Mesenchymal stem cell (in vitro differentiated cells and primary cell): ENCODE measurements around the gene SLC9A9.

Experiments used
- DNase-seq: peaks from one replicate; pipeline ENCODE4 v3.0.0-alpha.2; 2013
- H2AFZ ChIP-seq: one replicate; pipeline ENCODE4 v1.6.1; 2013; ENCODE audit warnings: low read depth, mild to moderate bottlenecking, control low read depth, inconsistent platforms, low read length, moderate library complexity
- H2AK5ac ChIP-seq: 2 replicates; pipeline ENCODE4 v1.6.1; 2013; ENCODE audit warnings: low read length, moderate library complexity, mild to moderate bottlenecking, inconsistent platforms; ENCODE audit not compliant: severe bottlenecking
- H2BK120ac ChIP-seq: one replicate; pipeline ENCODE4 v1.6.1; 2013; ENCODE audit warnings: low read depth, mild to moderate bottlenecking, inconsistent platforms, low read length, moderate library complexity
- H2BK12ac ChIP-seq, 2 experiments: one replicate each; pipeline ENCODE4 v1.6.1; 2013; ENCODE audit warnings: inconsistent platforms in 2 of 2, low read length in 2 of 2, mild to moderate bottlenecking in 2 of 2, moderate library complexity in 2 of 2, control low read depth in 1 of 2
- H2BK15ac ChIP-seq: one replicate; pipeline ENCODE4 v1.6.1; 2013; ENCODE audit warnings: mild to moderate bottlenecking, low read depth, inconsistent platforms; ENCODE audit not compliant: poor library complexity, severe bottlenecking
- H2BK5ac ChIP-seq: 2 replicates; pipeline ENCODE4 v1.6.1; 2013; ENCODE audit warnings: low read depth, mild to moderate bottlenecking, low read length, control low read depth, inconsistent platforms; ENCODE audit not compliant: poor library complexity, severe bottlenecking
- H3K14ac ChIP-seq, 2 experiments: one replicate each; pipeline ENCODE4 v1.6.1; 2013; ENCODE audit warnings: inconsistent platforms in 2 of 2, low read length in 2 of 2, control low read depth in 1 of 2, mild to moderate bottlenecking in 1 of 2, moderate library complexity in 1 of 2
- H3K18ac ChIP-seq, 2 experiments: one replicate each; pipeline ENCODE4 v1.6.1; 2013; ENCODE audit warnings: inconsistent platforms in 2 of 2, low read length in 2 of 2, control low read depth in 1 of 2, low read depth in 1 of 2, mild to moderate bottlenecking in 1 of 2
- H3K23ac ChIP-seq, 2 experiments: one replicate each; pipeline ENCODE4 v1.6.1; 2013; ENCODE audit warnings: inconsistent platforms in 2 of 2, low read length in 2 of 2, mild to moderate bottlenecking in 2 of 2, moderate library complexity in 2 of 2, control low read depth in 1 of 2
- H3K27ac ChIP-seq: 2 replicates; pipeline ENCODE4 v1.5.1; 2013; ENCODE audit warnings: mild to moderate bottlenecking, moderate library complexity, low read length, control low read depth, inconsistent platforms; ENCODE audit not compliant: poor library complexity, severe bottlenecking
- H3K27me3 ChIP-seq, 2 experiments: 2 replicates each; pipeline versions ENCODE4 v1.6.1 to v1.7.0; 2013; ENCODE audit warnings: low read length in 2 of 2, mild to moderate bottlenecking in 2 of 2, moderate library complexity in 2 of 2, control low read depth in 1 of 2, inconsistent platforms in 1 of 2; ENCODE audit not compliant: control insufficient read depth in 1 of 2, insufficient read depth in 1 of 2
- H3K36me3 ChIP-seq, 2 experiments: 2 replicates each; pipeline versions ENCODE4 v1.6.1 to v1.7.0; 2013; ENCODE audit warnings: low read length in 2 of 2, control low read depth in 1 of 2, inconsistent platforms in 1 of 2, low read depth in 1 of 2, mild to moderate bottlenecking in 1 of 2; ENCODE audit not compliant: insufficient read depth in 2 of 2, control insufficient read depth in 1 of 2
- H3K4ac ChIP-seq, 2 experiments: one replicate each; pipeline ENCODE4 v1.6.1; 2013; ENCODE audit warnings: inconsistent platforms in 2 of 2, low read length in 2 of 2, mild to moderate bottlenecking in 2 of 2, moderate library complexity in 2 of 2, control low read depth in 1 of 2, low read depth in 1 of 2
- H3K4me1 ChIP-seq: 2 replicates; pipeline ENCODE4 v1.6.1; 2013; ENCODE audit warnings: low read depth, low read length, control low read depth; ENCODE audit not compliant: control insufficient read depth, insufficient read depth
- H3K4me2 ChIP-seq: 2 replicates; pipeline ENCODE4 v1.6.1; 2013; ENCODE audit warnings: low read length, mild to moderate bottlenecking, inconsistent platforms; ENCODE audit not compliant: poor library complexity, severe bottlenecking
- H3K4me3 ChIP-seq, 2 experiments: 2 replicates each; pipeline versions ENCODE4 v1.5.1 to v1.7.0; 2013; ENCODE audit warnings: low read length in 2 of 2, mild to moderate bottlenecking in 2 of 2, control low read depth in 1 of 2, low read depth in 1 of 2; ENCODE audit not compliant: insufficient read depth in 1 of 2
- H3K79me1 ChIP-seq: replicated peaks from 2 replicates; pipeline ENCODE4 v1.6.1; 2013; ENCODE audit warnings: mild to moderate bottlenecking, control low read depth, low read length, inconsistent platforms; ENCODE audit not compliant: poor library complexity, severe bottlenecking
- H3K9ac ChIP-seq: 2 replicates; pipeline ENCODE4 v1.7.0; 2013; ENCODE audit warnings: mild to moderate bottlenecking, low read length, moderate library complexity
- H3K9me3 ChIP-seq: 2 replicates; pipeline ENCODE4 v1.7.0; 2013; ENCODE audit warnings: mild to moderate bottlenecking, low read length; ENCODE audit not compliant: control insufficient read depth
- H4K8ac ChIP-seq: one replicate; pipeline ENCODE4 v1.6.1; 2013; ENCODE audit warnings: inconsistent platforms, mild to moderate bottlenecking, low read length, moderate library complexity
- H4K91ac ChIP-seq: one replicate; pipeline ENCODE4 v1.6.1; 2013; ENCODE audit warnings: mild to moderate bottlenecking, low read length, inconsistent platforms
- WGBS: methylation state at CpG from one replicate; pipeline ENCODE4 v1.1.7; 2013; ENCODE audit warnings: mixed read lengths; 5-methylcytosine and 5-hydroxymethylcytosine counted together

The SLC9A9 gene

GRCh38 chr3:143383421-143383820 is 464.8 kb downstream of the SLC9A9 start:
- Histone ChIP-seq H4K91ac (no peak overlapping the region), H3K4me1 (peaks cover 2% of the 10 kb centered on the region), H3K18ac (no peak overlapping the region), H2BK12ac (no peak overlapping the region), H3K9ac (no peak overlapping the region), H3K4me2 (no peak overlapping the region), H2BK5ac (no peak overlapping the region), H3K23ac (no peak overlapping the region), H2BK15ac (no peak overlapping the region), H3K27me3 (no peaks in the 10 kb centered on the region), H4K8ac (no peak overlapping the region), H3K9me3 (no peaks in the 10 kb centered on the region), H2AFZ (no peak overlapping the region), H3K27ac (no peak overlapping the region), H3K14ac (no peak overlapping the region), H3K4ac (peak overlapping the region in 1 of 2 experiments; percentile 4), H3K79me1 (no peaks in the 10 kb centered on the region), H3K36me3 (peaks cover 0 to 4% of the 10 kb centered on the region in 2 experiments), H3K4me3 (no peak overlapping the region), H2AK5ac (no peak overlapping the region), H2BK120ac (no peak overlapping the region)
- DNase-seq = no peak

DNA sequence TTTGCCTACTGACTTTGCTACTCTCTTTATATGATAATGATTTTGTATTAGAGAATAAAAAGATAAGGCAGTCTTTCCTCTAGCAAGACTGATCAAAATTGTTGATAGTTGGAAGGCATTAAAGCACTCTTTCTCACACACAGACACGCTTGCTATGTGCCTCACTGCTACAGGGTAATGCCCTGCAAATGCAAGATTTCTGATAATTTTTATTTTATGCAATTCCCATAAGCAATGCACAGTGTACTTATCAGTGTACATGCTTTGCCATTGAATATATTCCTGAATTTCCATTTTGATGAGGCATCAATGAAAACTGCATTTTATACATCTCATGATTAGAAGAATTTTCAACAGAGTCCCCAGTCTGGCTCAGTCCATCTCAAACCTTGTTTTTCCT is 465.5 kb downstream of the SLC9A9 start:
- H3K36me3 ChIP-seq = peaks cover 0 to 4% of the 10 kb centered on the region in 2 experiments
- no peak overlapping the region for H3K14ac ChIP-seq
- no peaks in the 10 kb centered on the region for H3K27me3 ChIP-seq
- H3K9ac ChIP-seq = no peak overlapping the region
- DNase-seq = no peak
- H2BK15ac ChIP-seq = no peak overlapping the region
- H3K18ac ChIP-seq = no peak overlapping the region
- H4K8ac ChIP-seq = no peak overlapping the region
- no peak overlapping the region for H3K4me3 ChIP-seq
- H2BK12ac ChIP-seq = no peak overlapping the region
- no peak overlapping the region for H3K4me2 ChIP-seq
- peaks cover 2% of the 10 kb centered on the region for H3K4me1 ChIP-seq
- WGBS = 100% methylated on average over 1 of the region's 1 CpG
- no peak overlapping the region for H2AK5ac ChIP-seq
- no peaks in the 10 kb centered on the region for H3K9me3 ChIP-seq
- no peak overlapping the region for H2AFZ ChIP-seq
- no peaks in the 10 kb centered on the region for H3K79me1 ChIP-seq
- no peak overlapping the region for H2BK5ac ChIP-seq
- no peak overlapping the region for H3K27ac ChIP-seq
- H3K4ac ChIP-seq = no peak overlapping the region
- H3K23ac ChIP-seq = no peak overlapping the region
- no peak overlapping the region for H2BK120ac ChIP-seq
- H4K91ac ChIP-seq = no peak overlapping the region

DNA sequence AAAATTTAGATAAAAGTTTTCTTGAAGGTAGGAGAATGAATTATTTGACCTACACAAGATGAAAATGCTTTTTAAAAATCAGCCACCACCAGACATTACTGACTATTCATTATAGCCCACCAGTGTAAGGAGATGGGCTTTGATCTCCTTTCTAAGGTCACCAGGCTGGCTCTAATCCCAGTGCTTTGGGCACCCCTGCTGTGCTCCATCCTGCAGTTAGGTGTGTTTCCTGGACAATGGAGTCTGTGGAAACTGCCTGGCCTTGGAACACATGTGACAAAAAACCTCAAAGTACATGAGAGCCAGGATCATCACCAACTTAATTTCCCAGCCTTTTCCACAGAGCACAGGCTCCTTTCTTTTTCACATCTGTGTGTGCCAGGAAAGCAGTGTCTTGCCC is 467.8 kb downstream of the SLC9A9 start:
- Histone ChIP-seq H3K4ac (no peak overlapping the region), H3K9me3 (no peaks in the 10 kb centered on the region), H2AFZ (no peak overlapping the region), H2BK5ac (no peak overlapping the region), H3K4me3 (no peak overlapping the region), H3K79me1 (no peaks in the 10 kb centered on the region), H3K36me3 (peaks cover 0 to 4% of the 10 kb centered on the region in 2 experiments), H3K27ac (no peak overlapping the region), H2BK12ac (no peak overlapping the region), H4K8ac (no peak overlapping the region), H2BK120ac (no peak overlapping the region), H3K9ac (no peak overlapping the region), H3K4me1 (peaks cover 2% of the 10 kb centered on the region), H4K91ac (no peak overlapping the region), H3K14ac (peak overlapping the region in 1 of 2 experiments; percentile 41), H3K4me2 (no peak overlapping the region), H3K27me3 (no peaks in the 10 kb centered on the region), H2AK5ac (no peak overlapping the region), H3K23ac (no peak overlapping the region), H2BK15ac (no peak overlapping the region), H3K18ac (no peak overlapping the region)
- DNase-seq = no peak

GRCh38 chr3:143375698-143376097 is 472.6 kb downstream of the SLC9A9 start:
- Histone ChIP-seq H3K4me1 (peaks cover 2% of the 10 kb centered on the region), H3K79me1 (no peaks in the 10 kb centered on the region), H2BK15ac (no peak overlapping the region), H2BK12ac (no peak overlapping the region), H3K4ac (no peak overlapping the region), H3K4me3 (no peak overlapping the region), H3K4me2 (no peak overlapping the region), H3K14ac (no peak overlapping the region), H3K23ac (no peak overlapping the region), H2BK5ac (no peak overlapping the region), H3K27ac (no peak overlapping the region), H3K9ac (no peak overlapping the region), H4K91ac (no peak overlapping the region), H2AK5ac (no peak overlapping the region), H3K9me3 (no peaks in the 10 kb centered on the region), H3K18ac (no peak overlapping the region), H2BK120ac (no peak overlapping the region), H4K8ac (no peak overlapping the region), H3K36me3 (peaks cover 0 to 3% of the 10 kb centered on the region in 2 experiments), H2AFZ (no peak overlapping the region), H3K27me3 (no peaks in the 10 kb centered on the region)
- 100% methylated on average over 1 of the region's 1 CpG for WGBS
- DNase-seq = no peak
